HG03280 (cell line): ENCODE measurements around the gene DNM3.
A peak's percentile ranks its signal among the peaks of the same experiment; 100 is the strongest.

ENCODE experiments used
- ATAC-seq: cut with Tn5 transposase; IDR thresholded peaks from one replicate; pipeline ENCODE4 v1.9.1; 2021; ENCODE audit warnings: mild to moderate bottlenecking, moderate library complexity; ENCODE audit not compliant: unreplicated experiment

Gene DNM3

GRCh38 chr1:172165403-172165802 lies 324.1 kb downstream of the DNM3 start:
- no peak for ATAC-seq

DNA sequence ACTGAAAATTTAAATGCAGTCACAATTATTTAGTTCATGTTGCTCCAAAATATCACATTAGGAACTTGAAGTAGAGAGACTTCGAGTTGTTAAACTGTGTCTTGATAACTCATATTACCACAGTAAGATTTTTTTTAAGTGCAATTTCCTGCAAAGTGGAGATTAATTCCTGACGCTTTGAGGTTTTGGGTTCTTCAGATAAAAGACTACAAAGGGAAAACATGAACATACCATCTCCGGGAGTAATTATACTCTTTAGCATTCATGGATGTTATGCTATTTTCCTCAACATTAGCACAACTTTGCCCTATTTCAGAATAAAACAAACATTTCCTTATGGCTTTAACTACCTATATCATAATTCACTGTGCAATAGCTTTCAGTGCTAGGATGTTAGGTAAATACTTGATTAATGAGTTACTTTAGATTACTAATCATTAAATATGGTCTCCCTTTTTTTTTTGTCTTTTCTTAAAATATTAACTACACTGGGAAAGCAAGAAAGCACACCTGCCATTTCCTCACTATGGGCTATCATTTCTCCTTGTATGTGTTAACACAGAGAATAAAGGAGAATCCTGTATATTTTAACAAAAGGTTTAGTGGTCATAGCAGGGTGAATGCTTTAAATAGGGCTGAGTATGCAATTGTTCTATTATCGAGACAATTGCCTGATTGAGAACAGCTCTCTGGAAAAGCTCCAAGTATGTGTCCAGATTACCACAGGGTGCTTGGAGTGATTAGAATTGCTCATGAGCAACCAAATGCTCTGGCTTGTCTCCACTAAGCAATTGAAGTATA lies 326.7 kb downstream of the DNM3 start:
- ATAC-seq = no peak

DNA sequence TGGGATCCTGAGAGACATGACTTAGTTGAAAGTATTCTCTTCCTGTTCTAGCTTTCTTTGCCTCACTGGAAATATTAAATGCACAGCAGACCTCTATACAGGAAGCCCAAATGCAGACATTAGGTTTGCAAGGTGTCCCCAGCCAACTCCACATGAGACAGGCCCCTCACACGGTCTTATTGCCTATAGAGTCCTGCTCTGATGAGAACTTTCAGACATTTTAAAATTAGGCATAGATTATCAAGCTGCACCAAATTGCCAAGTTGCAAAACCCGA lies 327.2 kb downstream of the DNM3 start:
- ATAC-seq = no peak

GRCh38 chr1:172169836-172170235 lies 328.5 kb downstream of the DNM3 start:
- ATAC-seq = no peak

DNA sequence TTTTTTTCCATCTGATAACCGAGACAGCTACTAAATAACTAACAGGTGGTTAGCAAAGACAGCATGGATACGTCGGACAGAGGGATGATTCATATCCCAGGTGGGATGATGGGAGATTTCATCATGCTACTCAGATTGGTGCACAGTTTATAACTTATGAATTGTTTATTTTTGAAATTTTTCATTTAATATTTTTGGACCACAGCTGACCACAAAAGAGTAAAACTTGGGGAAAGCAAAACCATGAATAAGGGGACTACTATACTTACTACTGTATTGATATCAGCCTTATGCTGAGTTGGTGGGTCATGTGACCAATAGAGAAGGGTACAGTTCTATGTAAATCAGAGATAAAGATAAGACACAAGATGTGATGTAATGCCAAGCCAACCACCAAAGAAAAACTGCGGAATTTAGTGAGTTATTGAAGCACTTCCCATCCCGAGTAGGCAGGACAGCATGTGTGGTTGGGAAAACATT lies 331.1 kb downstream of the DNM3 start:
- ATAC-seq = no peak

GRCh38 chr1:172176206-172176605 lies 334.9 kb downstream of the DNM3 start:
- no peak for ATAC-seq

DNA sequence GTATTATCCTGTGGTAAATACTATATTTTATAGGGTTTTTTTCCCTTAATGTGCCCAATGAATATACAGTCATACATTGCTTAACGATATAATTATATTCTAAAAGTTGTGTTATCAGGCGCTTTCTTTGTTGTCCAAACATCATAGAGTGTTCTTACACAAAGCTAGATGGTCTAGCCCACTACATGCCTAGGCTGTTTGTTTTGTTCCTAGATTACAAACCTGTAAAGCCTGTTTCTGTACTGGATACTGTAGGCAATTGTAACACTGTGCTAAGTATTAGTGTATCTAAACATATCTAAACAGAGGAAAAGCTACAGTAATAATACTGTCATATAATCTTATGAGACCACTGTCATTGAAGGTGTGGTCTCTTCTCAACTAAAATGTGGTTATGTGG lies 336.6 kb downstream of the DNM3 start:
- no peak for ATAC-seq

GRCh38 chr1:172178886-172179285 lies 337.6 kb downstream of the DNM3 start:
- no peak for ATAC-seq

DNA sequence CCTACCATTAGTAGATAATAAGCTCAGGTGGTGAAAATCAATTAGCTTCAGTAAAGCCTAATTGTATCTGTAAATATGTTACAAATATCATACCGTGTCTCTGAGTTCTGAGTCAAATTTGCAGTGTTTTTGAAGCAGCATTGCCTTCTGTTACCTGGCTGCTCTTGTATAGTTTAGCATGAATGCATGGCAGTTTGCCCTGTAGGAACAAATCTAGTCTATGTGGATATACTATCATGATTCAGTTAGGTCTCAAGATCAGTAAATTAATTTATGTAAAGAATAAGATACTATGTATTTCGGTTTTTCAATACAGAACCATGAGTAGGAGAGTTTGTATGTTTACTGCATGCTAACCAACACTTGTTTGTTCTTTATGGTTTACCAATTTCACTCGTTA lies 338.6 kb downstream of the DNM3 start:
- ATAC-seq = no peak

DNA sequence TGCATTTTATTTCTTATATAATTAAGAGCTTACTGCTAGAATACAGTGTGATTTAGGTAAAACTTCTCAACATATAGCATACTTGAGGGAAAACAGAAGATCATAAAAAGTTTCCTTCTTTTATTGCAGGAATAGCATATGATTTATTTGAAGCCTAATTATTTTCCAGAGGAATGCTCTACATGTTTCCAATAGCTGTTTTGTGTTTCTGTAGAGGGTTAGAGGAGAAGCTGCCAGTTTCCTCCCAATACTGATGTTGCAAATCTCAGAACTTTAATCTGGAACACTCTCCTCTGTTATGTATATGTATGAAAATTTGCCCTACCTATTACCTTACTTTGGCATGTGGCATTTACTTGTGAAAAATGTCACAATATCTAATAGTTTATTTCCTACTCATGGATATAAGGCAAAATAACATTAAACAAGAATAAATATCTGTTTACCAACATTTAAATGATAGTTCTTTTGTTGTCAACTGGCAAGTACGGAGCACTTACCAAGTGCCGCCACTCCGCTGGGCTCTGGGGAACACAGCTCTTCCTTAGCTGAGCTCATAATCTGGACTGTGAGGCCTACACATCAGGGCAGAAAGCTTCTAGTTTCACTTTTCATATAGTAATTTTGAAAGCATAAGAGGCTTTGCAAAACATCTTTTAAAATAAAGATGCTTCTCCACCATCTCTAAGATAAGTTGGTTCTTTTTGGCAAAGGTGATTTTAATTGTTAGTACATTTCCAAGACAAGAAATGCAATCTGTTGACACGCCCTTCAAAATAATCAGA lies 339.4 kb downstream of the DNM3 start:
- peak; percentile 58 for ATAC-seq

GRCh38 chr1:172184506-172185191 lies 343.4 kb downstream of the DNM3 start:
- ATAC-seq = no peak

DNA sequence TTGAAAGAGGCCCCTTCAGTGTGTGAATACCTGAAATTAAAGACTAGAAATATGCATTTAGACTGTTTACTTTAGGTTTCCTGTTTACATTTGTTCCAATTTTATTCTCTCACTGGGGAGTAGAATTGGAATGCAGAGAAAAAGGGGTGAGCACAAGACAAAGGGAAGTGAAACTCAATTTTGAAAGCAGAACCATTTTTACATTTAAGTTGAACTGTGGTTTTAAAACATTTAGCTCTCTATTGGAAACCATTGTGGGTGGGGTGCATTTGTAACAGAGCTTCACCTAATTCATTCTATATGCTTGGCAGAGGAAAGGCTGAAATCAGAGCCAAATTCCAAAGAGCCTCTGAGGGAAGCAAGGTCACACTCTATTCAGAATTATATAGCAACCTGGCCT lies 343.9 kb downstream of the DNM3 start:
- peak; percentile 61 for ATAC-seq

DNA sequence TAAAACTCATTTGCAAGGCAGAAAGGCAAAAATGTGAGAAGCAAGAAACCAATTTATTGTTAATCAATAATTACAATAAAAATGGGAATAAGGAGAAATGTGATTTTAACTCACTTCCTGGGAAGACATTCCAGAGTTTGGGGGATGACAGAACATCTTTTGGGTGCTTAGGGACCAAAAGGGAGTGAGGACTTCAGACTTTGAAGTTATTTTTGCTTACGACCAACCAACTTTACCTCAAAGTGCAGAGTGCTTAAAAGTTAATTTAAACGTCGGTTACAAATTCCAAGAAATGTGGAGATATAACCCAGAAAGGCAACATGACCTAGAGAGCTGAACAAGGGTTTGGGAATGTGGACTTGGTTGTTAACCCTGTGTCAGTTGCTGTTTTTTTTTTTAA lies 344.7 kb downstream of the DNM3 start:
- no peak for ATAC-seq

DNA sequence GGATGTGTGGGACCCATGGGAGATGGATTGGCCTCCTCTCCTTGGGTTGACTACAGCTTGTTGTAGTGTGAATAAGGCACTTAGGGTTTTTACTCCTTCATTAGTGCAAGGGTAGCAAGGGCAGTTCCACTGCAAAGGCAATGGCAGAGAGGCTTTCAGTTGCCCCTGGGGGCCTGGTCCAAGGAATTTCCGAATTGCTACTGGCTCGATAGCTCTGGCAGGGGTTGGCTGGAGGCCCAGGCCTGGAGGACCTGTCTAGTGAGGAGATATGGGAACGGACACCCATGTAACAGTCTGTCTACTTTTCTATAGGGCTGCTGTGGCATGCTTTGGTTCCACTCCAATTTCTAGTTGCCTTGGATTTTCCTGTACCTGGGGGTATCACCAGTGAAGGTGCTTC lies 360.3 kb downstream of the DNM3 start:
- no peak for ATAC-seq

GRCh38 chr1:172203135-172203823 lies 362.0 kb downstream of the DNM3 start:
- no peak for ATAC-seq

DNA sequence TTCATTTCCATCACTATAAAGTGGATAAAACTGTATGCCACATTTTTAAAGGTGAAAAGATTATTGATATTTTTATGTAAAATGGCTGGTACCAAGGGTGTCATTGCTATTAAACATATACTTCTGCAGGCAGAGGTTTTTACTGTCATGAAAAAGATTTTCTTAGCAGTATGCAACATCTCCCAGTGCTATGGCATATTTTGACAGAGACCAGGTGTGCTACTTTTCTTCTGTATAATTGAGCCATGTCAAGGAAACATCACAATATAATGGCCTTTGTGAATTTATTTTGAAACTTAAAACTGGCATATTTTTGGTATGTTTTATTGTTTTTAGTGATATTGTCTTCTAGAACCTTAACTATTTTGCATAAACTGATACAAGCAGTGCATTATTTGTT lies 362.6 kb downstream of the DNM3 start:
- no peak for ATAC-seq

- ATAC-seq = no peak
These were observed 365.0 kb downstream of the DNM3 start for GRCh38 chr1:172206256-172206655.

- no peak for ATAC-seq
These were observed 367.3 kb downstream of the DNM3 start for GRCh38 chr1:172208635-172209034.

GRCh38 chr1:172211221-172211620 lies 369.9 kb downstream of the DNM3 start:
- no peak for ATAC-seq

DNA sequence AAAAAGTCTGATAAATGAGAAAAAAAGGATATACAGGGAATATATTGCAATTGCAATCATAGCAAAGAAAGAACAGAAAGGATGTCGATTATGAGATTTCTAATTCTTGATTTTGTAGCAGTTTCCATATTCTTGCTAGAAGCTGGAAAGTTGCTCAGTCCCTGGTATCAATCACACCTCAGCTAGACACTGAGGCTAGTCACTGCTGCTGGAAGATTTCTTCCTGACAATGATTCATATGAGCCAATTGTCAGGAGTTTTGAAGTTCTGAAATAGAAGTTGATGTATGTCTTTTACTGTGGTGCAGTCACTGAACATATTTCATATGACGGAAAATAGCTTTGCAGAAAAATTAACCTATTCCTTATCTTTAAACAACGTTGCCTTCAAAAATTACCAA lies 370.8 kb downstream of the DNM3 start:
- no peak for ATAC-seq

DNA sequence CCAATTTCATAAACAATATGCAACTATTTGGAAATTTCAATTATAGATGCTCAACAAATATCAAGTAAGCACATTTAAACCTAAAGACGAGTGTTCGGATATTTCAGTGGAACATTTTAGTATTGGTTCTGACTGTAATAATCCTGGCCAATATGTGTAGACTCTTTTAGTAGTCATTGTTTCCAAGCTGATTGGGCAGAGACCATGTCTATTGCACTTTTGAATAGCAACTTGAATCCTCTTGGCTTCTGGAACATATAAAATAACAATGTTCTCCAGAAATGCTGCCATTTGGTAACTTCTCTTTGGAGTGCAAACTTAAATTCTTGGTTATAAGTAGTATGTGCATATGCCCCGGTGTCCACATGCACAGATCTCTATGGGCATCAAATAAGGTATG lies 373.7 kb downstream of the DNM3 start:
- no peak for ATAC-seq
